ELF-1 (cell line): ENCODE data around the gene CD79A.
"Not testable (repeated sequence)": the region's sequence is repeated elsewhere in the genome, so short reads cannot be mapped to it uniquely, and the experiment has no call there.

Experiments used
- DNase-seq: peaks from one replicate; pipeline ENCODE4 v3.0.0-alpha.2; 2016; ENCODE audit warnings: low read depth, low spot score

Gene CD79A

DNA sequence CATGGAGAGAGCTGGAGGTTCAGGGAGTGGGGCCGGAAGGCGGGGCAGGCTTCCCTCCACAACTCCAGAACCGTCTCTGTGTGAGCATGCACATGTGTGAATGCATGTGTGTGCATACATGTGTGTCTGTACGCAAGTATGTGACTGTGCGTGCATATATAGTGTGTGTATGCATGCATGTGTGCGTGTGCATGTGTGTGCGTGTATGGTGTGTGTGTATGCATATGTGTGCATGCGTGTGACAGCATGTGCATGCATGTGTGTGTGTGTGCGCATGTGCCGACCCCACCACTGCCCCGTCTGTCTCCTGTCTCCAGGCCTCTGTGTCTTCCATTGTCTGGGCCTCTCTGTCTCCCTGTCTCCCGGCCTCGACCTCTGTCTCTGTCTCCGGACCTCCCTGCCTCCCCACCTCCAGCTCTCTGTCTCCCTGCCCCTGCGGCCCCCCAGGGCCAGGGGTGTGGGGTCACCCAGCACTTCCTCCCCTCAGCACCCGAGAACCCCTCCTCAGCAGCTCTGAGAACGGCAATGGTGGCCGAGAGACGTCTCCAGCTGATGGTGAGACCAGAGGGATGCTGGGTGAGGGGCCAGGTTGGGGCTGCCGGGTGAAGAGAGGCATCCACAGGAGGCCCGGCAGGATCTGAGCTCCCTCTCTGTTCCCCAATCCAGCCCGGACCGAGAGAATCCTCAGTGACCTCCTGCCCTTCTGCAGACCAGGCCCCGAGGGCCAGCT lies 28.4 kb downstream of the CD79A start:
- no peak for DNase-seq

DNA sequence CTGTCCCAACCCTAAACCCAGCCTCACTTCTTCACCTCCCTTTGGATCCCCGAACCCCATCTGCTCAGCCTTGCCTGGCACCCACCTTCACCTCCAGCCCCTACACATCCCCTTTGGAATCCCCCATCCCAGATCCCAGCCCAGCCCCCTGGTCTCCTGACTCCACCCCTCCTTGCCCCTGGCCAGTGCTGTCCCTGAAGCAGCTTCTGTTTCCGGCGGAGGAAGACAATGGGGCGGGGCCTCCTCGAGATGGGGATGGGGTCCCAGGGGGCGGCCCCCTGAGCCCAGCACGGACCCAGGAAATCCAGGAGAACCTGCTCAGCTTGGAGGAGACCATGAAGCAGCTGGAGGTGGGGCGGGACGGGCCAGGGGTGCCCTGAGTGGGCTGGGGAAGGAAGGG lies 29.2 kb downstream of the CD79A start:
- no peak for DNase-seq

DNA sequence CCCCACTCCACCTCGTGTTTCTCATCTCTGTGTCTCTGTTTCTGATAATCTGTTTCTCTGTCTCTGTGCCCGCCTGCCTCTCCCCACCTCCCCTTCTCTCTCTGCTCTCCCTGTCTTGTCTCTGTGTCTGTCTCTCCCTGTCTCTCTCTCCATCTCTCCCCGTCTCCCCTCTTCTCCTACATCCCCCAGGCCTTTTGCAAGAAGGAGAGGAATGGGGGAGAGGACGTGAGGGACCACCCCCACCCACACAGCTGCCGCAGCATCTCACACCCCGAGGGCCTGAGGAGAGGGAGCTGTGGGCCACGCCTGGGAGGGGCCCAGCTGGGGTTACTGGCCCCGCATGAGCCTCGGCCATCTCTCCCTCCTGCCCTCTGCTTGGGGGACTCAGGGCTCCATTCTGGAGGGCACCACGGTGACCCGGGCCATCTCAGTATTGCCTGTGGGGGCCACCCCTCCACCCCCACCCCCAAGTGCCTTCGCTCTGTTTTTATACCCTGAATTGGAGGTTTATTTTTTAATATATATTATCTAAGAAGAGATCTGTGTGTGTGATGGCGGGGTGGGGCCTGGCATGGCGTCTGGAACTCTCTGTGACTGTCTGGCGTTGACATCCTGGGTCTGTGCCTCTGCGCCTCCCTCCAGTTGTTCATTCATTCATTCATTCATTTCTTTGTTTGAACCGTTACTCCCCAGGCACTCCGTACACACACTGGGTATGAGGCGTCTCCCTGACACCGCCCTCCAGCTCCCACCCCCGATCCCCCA lies 30.0 kb downstream of the CD79A start:
- DNase-seq: no peak

DNA sequence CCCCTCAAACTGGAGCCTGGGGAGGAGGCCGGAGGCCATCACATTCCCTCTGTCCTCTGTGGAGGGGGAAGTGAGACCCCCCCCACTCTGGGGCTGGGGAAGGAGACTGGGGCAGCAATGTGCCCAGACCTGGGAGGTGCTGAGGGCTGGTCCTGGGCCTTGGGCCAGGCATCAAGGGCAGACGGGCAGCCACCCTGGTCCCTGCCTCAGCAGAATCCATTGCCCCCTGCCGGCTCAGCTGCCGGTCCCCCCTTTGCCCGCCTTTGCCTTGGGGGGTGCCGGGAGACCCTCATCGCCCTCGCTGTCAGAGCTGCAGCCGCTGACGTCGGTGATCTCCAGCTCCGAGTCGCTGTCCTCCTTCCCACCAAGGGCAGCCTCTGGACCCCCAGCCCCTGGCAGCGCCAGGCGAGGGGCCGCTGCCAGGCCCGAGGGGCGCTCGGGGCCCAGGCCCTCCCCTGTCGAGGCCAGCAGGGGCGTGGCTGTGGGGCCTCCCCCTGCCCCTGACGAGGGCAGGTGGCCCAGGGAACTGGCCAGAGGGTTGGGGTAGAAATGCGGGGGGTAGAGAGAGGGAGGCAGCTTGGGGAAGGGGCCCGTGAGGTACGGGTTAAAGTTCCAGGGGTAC lies 31.0 kb downstream of the CD79A start:
- DNase-seq: no peak

DNA sequence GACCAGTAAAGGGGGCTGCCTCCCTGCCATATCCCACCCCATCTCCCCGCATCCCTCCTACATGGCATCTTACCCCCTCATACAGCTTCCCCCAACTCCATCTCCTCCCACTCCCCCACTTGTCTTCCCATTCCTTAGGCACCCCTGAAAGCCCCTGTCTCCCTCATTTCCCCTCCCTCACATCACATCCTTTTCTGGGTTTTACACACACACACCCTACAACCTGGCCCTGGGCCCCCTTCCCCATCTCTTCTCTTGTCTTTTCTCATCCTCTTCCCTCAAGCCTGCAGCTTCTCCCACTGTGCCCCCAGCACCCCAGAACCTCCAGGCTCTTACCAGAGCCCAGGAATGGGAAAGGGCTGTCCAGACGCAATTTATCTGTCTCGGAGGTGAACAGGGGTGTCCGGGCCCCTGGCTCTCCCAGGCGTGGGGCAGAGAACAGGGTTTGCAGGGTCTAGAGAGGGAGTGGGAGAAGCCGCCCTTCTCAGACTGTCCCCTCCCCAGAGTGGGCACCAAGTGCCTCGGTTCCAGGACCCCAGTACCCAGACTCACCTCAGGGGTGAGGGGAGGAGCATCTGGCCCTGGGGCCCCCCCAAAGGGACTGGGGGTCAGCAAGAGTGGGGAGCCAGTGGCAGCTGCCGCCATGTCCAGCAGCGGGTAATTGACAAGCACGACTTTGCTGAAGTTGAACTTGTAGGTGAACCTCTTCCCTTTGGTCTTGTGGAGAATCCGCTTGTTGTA lies 31.8 kb downstream of the CD79A start:
- DNase-seq: no peak

DNA sequence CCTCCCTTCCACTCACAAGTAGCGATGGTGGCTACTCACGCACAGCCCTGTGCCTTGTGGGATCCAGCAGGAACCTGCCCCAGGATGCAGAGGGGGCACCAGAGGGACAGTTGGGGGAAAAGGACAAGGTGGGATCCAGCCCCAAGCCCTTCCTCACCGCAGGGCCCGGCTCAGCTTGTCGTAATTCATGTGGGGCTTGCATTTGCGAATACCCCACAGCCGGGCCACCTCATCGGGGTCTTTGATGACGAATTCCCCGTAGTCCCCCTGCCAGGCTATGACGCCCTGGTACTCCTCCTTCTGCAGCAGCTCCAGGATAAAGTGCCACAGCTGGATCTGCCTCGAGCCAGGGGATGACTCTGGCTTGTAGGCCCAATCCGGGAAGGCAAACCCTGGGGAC lies 32.6 kb downstream of the CD79A start:
- no peak for DNase-seq

DNA sequence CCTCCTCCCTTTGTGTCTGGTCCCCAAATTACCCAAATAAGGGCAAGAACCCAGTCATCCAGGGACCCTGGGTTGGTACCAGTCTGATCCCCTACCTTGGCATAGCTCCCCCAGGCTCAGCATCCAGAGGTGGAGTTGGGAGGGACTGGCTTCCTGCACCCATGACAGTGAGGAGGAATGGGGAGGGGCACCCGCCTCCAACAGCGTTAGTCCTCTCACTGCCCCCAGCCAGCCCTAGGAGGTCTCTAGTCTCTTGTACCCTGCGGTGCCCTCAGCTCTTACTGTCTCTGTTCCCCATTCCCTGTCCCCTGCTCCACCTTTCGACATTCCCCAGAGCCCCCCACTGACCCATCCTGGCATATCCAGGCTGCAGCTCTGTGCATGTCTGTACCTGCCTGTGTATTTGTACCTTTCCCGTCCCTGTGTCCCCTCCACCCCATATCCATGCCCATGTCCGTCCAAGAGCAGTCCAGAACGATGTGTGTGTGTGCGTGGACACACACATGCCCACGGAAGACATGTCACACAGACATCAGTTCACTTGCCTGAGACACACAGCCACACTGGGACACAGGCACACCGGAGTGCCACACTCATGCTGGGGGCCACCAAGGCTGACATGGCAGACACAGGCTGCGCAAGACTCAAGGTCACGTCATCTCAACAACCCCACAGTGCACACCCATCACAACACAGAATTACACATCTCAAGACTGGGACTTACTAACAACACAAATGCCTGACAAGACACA lies 33.3 kb downstream of the CD79A start:
- DNase-seq: no peak

DNA sequence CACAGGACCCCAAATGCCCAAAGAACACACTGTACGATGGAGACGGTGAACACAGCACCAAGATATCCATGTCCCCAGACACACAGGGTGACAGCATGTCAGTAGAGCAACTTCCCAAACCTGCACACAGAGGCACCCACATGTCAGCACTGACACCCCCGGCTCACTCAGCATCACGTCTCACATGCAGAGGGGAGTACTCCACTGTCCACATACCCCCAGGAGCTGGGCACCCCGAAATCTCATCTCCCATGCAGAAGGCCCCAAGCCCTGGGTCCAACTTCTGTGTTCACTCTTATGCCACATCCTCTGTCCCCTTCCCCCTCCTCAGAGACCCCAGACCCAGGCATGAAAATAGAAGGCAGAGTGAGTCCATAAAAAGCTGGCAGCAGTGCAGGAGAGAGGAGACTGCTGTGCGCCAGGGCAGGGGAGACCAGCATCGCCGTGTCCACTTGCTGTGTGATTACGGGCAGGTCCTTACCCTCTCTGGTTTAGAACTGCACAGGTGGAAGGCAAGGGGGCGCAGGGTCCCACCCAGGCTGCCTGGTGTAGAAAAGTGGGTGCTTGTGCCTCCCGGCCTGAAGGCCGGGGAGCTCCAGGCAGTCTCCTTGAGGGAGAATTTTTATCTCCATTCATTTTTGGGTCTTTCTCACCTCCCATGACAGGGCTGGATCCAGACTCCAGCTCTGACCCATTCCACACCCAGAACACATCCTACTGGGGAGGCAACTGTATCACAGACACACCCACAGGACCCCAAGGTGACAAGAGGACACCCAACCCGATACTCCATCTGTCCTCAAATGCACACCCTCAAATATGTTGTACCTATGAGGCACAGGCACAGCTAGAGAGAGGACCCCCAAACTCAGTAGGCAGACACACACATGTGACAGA lies 34.2 kb downstream of the CD79A start:
- DNase-seq: no peak

DNA sequence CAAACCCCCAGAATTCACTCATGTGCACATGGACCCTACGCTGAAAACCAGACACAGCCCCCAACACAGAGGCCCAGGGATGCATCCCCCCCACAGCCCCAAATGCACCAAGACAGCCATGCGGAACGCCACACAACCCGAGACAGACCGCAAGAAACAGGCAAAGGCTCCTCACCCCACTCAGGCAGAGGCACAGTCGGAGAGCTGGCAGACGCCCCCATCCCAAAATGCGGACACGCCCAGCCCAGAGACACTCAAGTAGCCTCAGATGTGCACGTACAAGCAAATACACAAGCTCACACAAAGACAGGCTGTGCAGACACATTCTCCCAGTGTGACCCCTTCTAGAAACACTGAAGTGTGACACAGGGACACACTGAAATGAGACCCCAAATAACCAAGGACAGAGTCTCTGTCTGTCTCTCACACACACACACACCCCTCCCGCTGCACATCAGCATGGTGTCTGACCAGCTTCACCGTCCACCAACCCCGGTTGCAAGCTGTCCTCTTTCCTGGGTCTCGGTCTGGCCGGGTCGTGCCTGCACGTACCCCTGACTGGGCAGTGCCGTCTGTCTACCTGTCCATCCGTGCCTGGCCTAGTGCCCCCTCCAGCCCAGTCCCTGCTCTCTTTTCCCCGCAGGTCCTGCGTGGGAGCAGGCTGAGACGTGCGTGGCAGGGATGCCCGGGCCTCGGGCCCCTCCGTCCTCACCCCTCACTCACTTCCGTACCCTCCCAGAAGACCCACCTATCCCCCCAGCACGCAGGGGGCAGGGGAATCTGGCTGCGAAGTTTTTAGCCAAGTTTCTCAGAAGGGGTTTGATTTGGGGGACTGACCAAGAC lies 35.0 kb downstream of the CD79A start:
- DNase-seq: no peak

DNA sequence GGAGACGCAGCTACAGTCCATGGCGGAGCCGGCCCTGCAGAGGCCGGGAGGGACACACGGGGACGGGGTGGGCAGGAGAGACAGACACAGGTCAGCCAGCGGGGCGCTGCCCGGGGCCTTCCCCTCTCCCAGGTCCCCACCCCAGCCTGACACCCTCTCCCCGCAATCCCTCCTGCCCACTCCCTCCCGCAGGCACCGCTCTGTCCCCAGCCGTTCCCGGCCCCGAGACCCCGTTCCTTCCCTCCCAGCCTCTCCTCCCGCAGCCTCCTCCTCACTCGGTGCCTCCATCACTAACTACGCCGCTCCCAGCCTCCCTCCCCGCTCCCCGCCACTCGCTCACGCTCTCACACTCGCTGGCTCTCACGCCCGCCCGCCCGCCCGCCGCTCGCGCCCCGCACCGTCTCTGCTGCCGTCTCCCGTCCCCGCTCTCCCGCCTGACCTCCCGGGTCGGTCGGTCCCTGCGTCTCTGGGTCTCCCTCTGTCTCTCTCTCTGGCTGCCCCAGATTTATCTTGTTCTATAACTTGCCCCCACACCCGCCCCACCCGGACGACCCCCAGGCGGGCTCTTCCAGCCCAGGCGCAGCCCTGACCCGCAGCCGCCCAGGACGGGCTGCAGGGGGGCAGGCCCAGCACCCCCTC lies 35.9 kb downstream of the CD79A start:
- DNase-seq: no peak

DNA sequence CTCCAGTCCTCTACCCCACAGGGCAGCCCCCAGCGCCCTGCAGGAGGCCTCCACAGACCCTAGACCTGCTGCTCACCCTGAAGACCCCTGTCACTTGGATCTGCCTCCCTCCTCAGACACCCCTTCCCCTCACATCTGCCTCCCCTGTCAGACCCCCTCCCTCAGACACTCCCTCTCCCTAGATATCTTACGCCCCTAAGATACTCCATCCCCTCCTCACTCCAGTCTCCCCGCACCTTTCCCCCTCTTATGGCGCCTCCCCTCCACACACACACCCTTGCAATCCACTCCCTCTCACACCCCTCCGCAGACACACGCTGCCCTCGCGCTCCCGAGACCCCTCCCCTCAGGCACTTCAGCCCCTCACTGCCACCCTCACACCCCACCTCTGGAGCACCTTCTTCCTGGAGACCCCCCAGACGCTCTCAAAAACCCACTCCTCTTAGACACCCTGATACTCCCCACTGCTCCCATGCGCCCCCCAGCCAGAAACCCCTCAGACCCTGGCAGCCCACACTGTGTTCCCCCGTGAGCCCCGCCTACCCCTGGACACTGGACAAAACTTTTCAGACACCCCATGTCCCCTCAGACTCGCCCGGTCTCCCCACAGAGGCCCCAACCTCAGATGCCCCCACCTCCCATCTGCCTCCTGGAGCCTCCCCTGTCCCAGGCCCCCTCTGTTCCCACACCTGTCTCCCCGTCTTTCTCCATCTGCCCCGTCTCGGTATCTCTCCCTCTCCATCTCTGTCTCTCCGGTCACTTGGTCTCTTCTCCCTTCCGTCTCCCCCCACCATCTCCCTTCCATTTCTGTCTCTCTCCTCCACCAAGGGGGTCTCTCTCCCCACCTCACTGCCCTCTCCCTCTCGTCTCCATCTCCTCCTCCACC lies 36.7 kb downstream of the CD79A start:
- no peak for DNase-seq

DNA sequence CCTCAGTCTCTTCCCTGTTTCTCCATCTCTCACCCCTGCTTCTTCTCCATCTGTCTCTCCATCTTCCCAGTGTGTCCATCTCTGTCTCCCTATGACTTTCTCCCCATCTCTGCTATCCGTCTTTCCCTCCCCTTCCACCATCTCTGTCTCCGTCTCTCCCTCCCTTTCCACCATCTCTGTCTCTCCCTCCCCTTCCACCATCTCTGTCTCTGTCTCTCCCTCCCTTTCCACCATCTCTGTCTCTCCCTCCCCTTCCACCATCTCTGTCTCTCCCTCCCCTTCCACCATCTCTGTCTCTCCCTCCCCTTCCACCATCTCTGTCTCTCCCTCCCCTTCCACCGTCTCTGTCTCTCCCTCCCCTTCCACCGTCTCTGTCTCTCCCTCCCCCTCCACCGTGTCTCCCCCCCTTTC lies 37.4 kb downstream of the CD79A start:
- not testable (repeated sequence) for DNase-seq

DNA sequence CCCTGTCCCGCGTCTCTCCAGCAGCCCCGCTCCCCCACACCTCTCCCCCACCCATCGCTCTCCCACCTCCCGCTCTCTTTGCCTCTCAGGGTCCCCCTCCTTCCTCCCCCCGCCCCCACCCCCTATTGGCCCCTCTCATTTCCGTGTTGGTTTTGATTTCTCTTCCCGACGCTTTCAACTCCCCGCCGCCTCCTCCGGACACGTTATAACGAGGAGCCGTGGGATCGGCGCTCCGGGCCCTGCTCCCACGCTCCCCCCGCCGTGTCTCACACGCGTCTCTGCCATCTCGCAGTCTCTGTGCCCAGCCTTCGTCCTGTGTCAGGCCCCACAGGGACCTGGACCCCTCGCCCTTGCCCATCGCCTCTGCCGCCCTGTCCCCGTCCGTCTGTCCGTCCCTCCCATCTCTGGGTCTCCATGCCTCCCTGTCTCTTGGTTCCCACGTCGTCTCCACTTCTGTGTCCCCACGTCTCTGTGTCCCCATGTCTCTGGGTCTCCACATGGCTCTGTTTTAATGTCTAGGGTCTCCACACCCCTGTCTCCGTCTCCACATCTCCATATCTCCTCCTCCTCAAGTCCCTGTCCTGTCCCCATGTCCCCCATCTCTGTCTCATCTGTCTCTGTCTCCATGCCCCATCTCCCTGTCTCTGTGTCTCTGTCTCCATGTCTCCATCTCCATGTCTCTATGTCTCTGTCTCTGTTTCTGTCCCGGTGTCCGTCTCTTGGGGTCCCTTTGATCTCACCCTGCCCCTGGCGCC lies 38.1 kb downstream of the CD79A start:
- DNase-seq: no peak

DNA sequence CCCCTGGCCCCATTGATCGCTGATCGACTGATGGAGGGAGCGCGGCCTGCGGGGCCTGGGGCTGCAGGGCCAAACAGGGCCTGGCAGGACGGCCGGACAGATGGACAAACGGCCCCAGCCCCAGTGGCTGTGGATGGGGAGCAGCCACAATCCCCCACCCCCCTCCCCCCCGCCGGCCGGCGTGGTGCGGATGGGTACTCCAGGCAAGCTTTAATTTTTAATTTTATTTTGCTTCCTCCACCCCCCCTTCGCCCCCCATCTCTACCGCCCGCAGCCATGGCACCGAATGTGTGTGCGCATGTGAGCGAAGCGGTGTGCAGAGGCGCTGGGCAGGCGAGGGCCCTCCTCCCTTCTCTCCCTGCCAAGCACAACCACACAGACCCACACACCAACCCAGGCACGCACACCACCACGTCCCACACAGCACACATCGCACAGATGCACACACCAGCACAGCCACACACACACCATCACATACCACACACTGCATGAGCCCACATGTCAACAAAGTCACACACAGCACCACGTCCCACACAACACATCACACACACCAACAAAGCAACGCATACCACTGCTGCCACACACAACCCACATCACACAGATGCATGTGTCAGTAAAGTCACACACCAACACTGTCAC lies 38.8 kb downstream of the CD79A start:
- no peak for DNase-seq

DNA sequence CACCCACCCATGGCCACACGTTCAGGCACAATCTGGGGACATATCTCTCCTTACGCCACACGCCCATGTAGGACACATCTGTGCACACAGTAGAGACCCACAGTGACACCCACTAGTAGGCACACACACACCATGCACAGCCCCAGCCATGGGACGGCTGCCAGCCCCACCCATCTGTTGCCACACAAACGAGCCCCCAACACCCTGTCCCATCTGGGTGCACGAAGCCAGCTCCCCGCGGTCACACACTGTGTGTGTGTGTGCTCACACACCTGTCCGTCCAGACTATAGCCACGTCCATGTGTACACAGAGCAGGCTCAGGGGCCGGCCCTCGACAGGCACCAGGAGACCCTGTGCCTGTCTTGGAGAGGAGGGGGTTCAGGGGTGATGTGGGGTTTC lies 40.6 kb downstream of the CD79A start:
- no peak for DNase-seq

DNA sequence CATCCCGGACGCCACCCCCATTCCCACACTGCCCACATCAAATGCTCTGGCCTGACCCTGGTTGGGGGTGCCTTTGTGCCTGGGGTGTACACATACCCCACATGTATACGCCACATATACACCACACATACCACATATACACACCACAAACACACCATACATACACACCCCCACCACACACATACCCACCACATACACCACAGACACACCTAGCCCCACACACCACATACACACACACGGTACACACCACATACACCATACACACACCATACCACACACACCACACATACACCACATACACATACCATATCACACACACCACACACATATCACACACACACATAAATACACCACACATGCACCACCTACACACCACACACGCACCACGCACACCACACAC lies 41.0 kb downstream of the CD79A start:
- DNase-seq: no peak
